ENCODE measurements around the gene SNRNP40.

SNRNP40 gene

GRCh38 chr1:31306278-31306677 is 9.7 kb upstream of the SNRNP40 start:
- H3K4me3 ChIP-seq (ENCODE audit: low read length) = no peak overlapping the region
- TF ChIP-seq CTCF (conservative IDR thresholded peaks at IDR 0.05; ENCODE audit: low read length) = no peak
- DNase-seq (ENCODE audit: low read depth) = peak; percentile 95

DNA sequence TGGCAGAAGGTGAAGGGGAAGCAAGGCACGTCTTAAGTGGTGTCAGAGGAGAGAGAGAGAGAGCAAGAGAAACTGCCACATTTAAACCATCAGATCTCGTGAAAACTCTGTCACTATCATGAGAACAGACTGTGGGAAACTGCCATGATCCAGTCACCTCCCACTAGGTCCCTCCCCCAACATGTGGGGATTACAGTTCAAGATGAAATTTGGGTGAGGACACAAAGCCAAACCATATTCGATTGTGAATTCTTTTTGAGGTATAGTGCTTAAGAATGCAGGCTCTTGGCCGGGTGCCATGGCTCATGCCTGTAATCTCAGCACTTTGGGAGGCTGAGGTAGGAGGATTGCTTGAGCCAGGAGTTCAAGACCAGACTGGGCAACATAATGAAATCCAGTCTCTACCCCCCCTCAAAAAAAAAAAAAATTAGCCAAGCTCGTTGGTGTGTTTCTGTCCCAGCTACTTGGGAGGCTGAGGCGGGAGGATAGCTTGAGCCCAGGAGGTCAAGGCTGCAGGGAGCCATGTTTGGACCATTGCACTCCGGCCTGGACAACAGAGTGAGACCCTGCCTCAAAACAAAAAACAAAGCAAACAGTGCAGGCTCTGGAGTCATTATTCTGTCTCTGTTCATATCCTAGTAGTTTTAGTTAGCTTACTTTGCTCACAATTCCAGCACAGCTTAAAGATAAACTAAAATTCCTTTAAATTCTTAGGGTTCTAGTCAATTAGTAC is 6.3 kb upstream of the SNRNP40 start:
- TF ChIP-seq CTCF (conservative IDR thresholded peaks at IDR 0.05; ENCODE audit: low read length) = no peak

GRCh38 chr1:31300193-31300592 is 3.6 kb upstream of the SNRNP40 start:
- TF ChIP-seq CTCF (conservative IDR thresholded peaks at IDR 0.05; ENCODE audit: low read length) = no peak
- H3K4me3 ChIP-seq (ENCODE audit: low read length) = no peak overlapping the region
- no peak for DNase-seq (ENCODE audit: low read depth)

More for the DNA sequence above, 6.3 kb upstream of the SNRNP40 start:
- peak; percentile 75 for DNase-seq (ENCODE audit: low read depth)
- no peak overlapping the region for H3K4me3 ChIP-seq (ENCODE audit: low read length)

GRCh38 chr1:31299365-31299764 is 2.8 kb upstream of the SNRNP40 start:
- no peak overlapping the region for H3K4me3 ChIP-seq (ENCODE audit: low read length)
- DNase-seq (ENCODE audit: low read depth) = peak; percentile 8
- no peak for TF ChIP-seq CTCF (conservative IDR thresholded peaks at IDR 0.05; ENCODE audit: low read length)

DNA sequence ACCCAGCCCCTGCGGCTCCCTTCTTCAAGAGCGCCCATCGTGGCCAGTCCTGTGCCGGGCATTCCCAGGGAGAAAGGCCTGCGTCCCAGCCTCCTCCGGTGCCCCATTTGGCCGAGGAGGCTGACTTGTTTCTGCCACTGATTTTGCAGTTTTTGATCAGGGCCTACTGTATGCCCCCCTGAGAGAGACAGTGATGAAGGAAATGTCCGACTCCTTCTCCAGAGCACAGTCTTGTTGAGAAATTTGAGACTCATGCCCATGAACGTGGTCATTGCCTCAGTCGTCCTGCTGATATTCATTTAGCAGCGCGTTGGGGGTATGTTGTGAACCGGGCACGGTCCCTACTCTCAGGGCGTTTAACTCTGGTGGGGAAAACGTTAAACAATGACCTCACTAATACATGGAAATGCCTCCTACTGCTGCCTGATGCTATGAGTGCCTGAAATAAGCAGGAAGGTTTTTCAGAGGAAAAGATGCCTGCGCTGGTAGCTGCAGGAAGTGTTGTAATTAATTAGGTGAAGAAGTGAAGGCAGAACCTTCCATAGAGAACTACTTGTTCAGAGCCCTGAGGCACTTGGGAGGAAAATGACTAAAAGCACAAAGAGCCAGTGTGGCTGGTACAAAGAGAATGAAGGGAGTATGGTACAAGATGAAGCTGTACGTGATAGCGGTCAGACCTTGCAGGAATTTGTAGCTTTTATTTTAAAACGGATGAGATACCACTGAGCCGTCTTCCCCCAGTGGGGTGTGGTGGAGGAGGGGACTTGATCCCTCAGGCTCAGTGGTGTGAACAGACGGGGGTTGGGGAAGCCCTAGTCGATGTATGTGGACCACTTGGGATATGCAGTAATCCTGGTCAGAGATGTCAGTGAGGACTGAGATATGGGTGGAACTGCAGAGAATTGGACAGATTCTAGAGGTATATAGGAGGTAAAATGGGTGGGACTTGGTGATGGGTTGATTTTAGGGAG is 974 bp upstream of the SNRNP40 start:
- H3K4me3 ChIP-seq (ENCODE audit: low read length) = peak overlapping the region; percentile 100
- peak; percentile 11 for DNase-seq (ENCODE audit: low read depth)
- TF ChIP-seq CTCF (conservative IDR thresholded peaks at IDR 0.05; ENCODE audit: low read length) = no peak

- TF ChIP-seq CTCF (conservative IDR thresholded peaks at IDR 0.05; ENCODE audit: low read length) = no peak
- peak overlapping the region; percentile 100 for H3K4me3 ChIP-seq (ENCODE audit: low read length)
- no peak for DNase-seq (ENCODE audit: low read depth)
These were observed 608 bp downstream of the SNRNP40 start for GRCh38 chr1:31295874-31296485.

Measured in AG10803 (cell line).